ENCODE results near the gene ECI2.
A peak's percentile ranks its signal among the peaks of the same experiment; 100 is the strongest.
"Not testable (repeated sequence)": the region's sequence is repeated elsewhere in the genome, so short reads cannot be mapped to it uniquely, and the experiment has no call there.

The ECI2 gene

DNA sequence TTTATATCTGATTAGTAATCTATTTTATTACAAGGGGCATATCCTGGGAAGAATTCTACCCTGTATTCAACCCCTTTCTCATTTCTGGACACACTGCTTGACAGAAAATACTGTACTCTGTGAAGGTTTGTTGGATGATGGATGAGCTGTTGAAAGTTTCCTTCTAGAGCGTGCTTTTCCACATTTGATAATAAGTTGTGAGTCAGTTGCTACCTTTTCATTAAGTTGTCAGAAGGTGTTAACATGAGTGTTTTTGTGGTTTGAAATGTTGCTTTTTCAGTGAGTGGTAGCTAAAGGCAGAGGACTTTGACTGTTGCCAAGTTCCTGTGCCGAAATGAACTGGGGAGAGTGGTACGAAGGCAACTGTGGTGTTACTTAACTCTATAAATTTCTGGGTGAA, 3.9 kb upstream of the ECI2 start:
- DNase-seq (ENCODE audit: low spot score): no peak

DNA sequence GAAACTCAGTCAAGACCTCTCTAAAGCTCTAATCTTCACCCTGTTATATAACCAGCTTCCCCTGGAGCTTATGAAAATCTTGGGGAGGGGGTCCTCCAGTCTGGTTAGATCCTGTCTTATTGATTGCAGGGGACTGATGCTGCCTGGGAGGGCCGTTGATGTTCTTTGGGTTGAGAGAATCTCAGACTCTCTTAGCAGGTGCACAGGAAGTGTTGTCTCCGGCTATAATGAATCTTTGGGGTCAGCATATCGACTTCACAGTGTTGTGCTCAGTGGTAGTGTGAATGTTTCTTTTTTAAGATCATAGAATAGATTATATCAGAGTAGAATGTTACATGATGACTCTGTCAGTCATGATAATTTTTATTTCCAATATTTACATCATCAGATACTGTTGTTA, 2.8 kb upstream of the ECI2 start:
- no peak for DNase-seq (ENCODE audit: low spot score)

DNA sequence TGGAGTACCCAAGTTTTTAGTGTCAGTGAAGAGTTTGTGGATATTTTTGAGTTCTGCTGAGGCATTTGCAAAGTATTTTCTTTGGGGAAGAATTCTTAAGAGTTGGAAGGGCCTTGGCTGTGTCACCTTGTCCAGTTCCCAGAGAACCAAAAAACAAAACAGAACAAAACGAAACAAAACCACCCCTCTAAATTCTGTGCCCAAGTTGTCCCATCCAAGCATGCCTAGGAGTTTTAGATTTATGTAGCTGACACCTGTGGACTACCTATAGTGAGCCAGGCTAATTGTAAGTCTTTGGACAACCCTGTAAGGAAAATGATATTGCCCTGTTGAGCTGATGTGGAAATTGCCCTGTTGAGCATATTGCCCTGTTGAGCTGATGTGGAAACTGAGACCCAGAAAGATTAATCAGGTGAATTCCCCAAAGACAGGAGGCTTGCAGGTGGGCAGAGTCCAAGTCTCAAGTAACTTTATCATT, 1.0 kb upstream of the ECI2 start:
- no peak for DNase-seq (ENCODE audit: low spot score)

DNA sequence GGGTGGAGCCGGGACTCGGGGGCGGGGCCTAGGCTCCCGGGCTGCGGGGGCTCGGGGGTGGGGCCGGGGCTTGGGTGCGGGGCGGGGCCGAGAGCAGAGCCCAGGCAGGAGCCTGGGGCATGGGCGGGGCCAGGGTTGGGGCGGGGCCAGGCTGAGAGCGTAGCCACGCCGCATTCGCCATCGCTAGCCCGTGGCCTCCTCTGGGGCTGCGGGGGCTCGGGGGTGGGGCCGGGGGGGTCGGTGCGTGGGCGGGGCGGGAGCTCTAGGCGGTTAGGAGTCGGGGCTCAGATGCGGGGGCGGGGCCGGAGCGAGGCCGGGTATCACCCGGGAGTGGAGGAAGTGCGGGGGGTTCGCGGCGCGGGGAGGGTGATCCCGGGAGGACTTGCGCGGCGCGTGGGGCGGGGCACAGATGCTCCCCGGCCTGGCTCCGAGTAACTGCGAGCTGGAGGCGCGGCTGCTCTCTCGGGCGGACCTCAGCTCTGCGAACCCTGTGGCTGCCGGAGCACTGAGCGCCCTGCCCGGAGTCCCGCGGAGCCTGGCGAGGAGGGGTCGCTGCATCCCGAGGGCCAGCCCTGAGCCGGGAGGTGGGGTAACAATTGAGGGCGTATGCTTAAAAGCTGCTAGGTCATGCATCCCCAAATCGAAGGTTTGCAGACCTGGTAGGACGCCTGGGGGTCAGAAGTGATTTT, 434 bp upstream of the ECI2 start:
- DNase-seq (ENCODE audit: low spot score): peak; percentile 82

DNA sequence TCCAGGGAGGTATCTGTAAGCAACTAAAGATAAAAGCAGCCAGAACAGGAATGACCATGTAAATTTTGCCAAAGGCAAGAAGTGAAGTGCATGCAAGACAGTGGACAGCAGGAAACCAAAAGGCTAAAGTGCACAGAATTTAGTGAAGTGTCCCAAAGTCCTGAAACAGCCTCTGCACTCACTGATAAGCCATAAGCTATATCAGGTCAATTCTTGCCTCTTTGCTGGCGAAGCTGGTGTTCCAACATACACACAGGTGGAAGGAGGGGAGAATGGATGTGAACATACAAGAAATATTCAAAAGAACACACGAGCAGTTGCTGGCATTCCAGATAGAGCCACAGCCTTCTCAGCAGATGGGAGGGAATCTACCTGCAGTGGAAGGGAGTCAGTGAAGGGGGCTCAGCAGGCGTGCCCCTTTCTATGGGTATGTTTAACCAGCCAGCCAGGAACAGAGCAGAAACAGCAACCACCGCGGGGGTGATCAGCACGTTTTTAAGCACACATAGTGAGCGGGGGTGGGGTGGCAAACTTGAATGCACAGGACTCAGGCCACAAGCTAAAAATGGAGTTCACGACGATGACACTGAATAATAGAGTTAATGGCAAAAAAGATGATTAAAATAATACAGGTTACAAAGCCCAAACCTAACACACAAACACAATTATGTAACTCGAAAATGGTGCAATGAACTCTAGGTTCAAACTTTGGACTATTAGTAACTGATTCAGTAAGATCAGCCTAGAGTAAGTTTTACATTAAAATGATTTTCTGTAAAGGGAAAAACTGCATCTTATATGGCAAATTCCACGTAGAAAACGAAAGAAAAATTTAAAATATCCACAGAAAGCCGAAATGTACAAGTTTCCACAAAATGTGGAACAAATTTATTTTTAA, 1.2 kb downstream of the ECI2 start:
- DNase-seq (ENCODE audit: low spot score): peak; percentile 15

DNA sequence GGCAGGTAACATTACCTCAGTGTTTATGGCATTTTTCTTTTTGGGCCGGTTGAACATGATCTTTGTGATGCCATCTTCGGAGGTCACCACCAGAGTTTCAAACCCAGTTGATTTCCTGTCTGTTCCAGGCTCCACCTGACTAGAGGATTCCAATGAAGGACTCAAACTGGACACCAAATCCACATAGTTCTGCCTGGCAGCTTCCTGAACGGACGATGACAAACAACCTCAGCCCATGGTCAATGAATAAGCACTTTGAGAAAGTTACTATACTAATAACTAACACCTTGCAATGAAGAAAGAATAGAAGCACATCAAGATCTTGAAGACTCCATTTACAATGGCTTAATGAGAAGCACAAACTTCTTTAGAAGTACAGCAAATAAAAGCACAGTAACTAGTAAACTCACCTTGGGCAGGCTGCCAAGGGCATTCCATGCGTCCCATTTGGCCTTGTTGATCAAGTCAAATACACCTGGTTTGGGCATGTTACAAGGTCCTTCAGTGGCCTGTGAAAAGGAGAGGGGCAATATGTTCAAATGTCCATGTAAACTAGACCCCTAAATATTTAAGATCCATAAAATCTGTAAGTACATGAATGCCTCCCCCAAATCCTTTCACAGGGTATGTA, 4.9 kb downstream of the ECI2 start:
- DNase-seq (ENCODE audit: low spot score): no peak

DNA sequence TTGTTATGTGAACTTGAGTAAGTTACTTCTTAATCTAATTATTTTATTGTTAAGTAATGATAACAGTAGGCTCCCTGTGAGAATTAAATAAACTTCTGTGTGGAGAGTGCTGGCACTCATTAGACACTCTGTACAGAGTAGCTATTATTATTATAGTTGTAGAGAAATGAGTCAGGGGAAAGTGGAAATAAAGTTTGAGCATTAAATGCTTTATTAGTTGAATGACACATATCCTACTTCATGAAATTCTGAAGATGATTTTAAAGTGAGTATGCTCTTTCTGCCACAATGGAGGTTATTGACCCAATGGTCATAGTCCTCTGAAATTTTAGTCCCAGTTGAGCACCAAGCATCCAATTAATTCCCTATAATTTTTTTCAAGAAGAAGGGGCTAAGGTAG, 5.9 kb downstream of the ECI2 start:
- DNase-seq (ENCODE audit: low spot score): peak; percentile 57

DNA sequence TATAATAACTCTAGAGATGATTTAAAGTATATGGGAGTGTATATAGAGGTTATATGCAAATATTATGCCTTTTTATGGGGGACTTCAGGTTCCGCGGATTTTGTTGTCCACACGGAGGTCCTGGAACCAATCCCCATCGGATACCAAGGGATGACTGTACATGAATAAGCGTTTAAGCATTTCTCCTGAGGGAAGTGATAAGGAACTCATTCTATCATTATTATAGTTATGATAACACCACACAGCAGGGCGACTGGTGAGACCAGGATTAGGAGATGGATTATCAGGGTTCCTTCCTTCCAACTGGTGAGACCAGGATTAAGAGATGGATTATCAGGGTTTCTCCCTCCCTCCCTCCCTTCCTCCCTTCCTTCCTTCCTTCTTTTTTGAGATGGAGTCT, 6.6 kb downstream of the ECI2 start:
- DNase-seq (ENCODE audit: low spot score): no peak

DNA sequence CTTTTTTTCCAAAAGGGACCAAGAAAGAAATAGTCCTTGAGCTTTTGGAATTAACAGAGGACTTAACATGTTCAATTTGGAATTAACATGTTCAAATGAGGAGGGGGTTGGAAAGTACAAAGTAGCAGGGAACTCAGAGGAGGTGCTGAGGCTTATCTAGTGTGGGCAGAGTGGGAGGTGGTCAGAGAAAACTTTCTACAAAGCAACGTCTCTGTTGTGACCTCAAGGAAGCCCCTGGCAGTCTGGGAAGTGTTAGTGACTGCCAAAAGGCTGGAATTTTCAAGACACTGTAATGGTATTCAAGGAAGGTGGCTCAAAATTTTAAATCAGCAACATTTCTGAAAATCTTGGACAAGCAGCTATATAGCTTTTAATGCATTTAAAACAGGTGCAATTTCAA, 7.3 kb downstream of the ECI2 start:
- DNase-seq (ENCODE audit: low spot score): no peak

DNA sequence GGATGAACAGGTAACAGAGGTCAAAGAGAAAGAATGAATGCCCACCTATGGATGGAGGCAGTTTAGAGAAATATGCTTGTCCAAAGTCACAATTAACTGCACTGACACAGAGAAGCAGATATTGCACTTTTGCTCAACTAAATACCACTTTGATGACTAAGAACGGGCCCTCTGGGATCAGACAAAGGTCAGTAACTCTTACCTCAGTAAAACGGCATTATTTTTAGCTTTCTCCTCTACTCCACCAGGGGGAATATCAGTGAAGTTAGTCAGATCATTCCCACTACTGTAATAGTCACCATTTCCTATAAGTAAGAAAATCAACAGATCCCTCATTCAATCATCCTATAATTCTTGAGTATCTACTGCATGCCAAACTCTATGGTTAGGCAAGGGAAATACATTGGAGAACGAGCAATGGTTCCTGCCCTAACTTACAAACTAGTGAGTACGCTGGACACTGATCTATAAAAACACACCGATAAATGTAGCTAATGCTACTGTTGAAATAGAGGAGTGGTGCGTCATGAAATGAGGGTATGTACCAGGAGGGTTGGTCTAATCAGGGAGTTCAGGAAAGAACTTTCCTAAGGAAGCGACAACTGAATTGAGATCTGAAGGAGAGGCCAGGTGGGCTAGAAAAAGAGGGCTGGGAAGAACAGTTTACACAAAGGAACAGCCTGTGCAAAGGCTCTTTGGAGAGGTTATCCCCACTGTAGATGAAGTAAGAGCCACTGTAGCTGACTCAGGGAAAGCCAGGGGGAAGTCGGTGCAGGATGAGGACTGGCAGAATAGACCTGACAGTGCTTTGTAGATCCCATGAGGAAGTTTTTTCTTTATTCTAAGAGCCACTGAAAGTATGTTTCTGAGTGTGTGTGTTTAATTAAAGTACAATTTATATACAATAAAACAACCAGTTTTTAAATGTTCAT, 9.2 kb downstream of the ECI2 start:
- peak; percentile 88 for DNase-seq (ENCODE audit: low spot score)

DNA sequence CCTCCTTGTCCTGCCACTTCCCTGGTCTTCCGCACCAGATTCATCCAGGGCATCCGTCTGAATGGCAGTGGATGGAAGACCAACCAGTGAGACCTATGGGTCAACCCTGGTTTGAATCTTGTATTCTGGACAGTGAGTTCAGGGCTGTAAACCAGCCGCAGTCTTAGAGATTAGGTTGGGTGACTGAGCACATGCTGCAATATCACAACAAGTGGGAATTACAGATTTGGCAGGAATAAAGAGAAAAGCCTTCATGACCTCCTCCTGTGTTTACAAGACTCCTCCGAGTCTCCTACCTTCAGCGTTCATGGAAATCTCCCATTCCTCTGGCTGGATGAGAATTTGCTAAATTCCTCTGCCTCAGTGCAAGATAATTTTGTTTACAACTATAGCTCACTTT, 9.9 kb downstream of the ECI2 start:
- DNase-seq (ENCODE audit: low spot score): no peak

DNA sequence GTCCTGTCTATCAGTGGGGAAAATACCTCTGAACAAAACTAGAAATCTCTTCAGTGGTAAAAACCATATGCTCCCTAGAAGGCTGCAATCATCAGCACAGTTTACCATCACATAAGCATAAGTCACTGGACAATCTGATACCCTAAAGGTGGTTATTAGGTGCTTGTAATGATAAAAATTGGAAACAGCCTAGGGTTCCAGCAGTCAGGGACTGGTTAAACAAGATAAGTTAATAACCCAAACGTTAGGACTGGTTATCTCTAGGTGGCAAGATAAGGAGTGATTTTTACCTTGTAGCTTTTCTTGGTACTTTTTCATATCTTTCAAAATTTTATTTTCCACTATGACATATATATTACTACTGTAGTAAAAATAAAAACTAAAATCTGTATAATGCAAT, 11.0 kb downstream of the ECI2 start:
- DNase-seq (ENCODE audit: low spot score): no peak

DNA sequence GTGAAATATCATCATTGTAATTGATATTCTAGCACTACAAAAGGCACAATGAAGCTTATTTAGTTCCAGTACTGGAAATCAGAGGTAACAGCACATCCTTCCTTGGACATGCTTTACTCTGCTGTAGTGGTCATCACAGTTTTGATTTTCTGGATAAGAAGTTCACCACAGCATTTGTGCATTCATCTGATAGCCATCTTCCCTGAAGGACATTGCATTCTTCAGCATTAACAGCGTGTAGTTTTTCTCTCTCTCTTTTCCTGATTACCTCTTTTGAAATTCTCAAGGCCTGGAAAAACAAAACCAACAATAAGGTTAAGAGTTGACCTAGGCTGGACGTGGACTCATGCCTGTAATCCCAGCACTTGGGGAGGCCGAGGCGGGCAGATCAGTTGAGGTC, 19.6 kb downstream of the ECI2 start:
- DNase-seq (ENCODE audit: low spot score): no peak

DNA sequence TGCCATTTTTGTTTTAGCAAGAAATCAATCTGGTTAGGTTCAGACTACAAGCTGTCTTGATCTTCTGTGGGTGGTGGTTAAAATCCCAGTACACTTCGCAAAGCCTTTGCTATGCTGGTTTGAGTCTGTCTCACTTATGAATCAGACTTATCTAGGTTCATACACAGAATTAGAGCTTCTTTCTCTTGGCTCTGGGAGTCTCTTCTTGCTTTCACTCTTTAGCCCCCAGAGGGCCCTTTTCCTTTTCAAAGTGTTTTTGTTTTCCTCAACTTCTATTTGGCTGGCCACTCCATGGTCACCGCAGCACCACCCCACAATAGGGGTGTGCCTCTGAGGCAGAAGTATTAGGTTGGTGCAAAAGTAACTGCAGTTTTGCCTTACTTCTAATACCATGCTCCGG, 21.3 kb downstream of the ECI2 start:
- DNase-seq (ENCODE audit: low spot score): no peak

DNA sequence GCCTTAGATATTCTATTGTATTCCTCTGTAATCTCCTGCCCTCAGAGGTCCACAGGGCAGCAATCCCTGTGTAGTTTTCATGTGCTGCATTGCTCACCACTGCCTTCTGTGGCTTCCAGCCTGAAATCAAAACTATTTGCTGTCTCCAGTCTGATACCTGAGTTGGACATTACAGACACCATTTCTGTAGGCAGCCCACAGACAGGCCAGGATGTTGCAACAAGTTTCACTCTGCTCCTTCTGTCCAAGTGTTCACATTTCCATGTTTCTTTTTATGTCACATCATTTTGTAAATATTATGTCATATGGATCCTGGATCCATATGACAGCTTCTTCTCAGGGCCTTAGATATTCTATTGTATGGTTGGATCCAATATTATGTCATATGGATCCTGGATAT, 21.7 kb downstream of the ECI2 start:
- DNase-seq (ENCODE audit: low spot score): no peak

DNA sequence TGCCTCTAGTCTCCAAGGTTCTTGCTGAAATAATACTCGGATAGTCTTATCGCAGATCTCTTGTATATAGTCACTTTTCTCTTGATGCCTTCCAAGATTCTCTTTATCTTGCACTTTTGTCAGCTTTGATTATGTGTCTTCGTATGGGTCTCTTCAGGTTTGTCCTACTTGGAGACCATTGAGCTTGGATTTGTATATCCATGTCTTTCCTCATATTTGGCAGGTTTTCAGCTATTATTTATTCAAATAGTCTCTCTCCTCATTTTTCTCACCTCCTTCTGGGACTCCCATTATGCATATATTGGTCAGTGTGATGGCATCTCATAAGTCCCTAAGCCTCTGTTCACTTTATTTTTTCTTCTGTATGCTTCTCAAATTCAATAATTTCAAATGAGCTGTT, 23.0 kb downstream of the ECI2 start:
- DNase-seq (ENCODE audit: low spot score): no peak

DNA sequence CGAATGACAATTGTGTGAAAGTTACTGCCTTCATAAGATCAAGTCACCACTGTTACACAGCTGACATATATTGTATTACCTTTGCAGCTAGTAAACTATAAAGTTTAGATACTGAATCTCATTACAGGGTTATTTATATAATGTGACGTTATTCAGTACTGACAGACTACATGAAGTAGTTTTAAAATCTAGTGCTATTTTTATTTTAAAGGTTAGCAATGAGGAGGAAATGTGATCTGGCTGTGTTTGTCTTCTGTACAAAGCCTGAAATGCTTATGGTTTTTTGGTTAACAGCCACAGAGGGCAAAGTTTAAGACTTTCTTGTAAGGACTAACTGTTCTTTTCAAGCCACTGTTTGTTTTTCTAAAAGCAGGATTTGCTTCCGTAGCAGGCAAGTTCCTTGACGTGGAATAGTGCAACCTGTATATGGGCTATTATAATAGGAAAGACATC, 26.0 kb downstream of the ECI2 start:
- not testable (repeated sequence) for DNase-seq (ENCODE audit: low spot score)

DNA sequence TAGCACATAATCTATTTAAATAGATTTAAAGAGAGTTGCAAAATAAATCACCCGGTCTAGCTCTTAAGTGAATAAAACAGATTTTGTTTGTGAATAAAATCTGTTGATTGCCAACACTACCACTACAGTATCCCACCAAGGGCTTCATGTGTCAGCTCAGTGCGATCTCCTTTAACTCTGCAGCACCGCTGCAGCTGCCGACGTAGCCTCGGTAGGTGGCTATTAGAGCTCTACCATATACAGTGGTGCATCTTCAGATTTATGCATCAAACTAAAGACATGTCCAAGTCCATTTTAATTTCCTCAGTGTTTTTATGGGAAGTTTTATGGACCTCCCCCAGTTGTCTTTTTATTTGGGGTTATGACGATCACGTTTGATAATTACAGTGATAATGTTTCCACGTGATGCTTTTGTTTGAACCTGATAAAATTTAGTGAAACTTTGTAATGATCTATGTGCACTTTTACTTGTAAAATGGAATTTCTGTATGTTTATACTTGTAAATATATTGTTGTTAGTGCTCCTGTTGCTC, 26.7 kb downstream of the ECI2 start:
- DNase-seq (ENCODE audit: low spot score): no peak

DNA sequence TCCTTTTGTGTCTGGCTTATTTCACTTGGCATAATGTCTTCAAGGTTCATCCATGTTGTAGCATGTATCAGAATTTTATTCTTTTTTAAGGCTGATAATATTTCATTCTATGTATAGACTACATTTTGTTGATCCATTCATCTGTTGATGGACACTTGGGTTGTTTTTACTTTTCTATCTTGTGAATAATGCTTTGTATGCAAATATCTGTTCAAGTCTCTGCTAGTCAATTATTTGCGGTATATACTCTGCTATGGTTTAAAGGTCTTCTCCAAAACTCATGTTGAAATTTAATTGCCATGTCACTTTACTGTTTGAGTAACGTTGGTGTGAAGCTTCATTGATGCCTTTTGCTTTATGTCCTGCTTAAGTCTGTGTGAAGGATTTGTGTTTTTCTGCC, 27.5 kb downstream of the ECI2 start:
- no peak for DNase-seq (ENCODE audit: low spot score)

DNA sequence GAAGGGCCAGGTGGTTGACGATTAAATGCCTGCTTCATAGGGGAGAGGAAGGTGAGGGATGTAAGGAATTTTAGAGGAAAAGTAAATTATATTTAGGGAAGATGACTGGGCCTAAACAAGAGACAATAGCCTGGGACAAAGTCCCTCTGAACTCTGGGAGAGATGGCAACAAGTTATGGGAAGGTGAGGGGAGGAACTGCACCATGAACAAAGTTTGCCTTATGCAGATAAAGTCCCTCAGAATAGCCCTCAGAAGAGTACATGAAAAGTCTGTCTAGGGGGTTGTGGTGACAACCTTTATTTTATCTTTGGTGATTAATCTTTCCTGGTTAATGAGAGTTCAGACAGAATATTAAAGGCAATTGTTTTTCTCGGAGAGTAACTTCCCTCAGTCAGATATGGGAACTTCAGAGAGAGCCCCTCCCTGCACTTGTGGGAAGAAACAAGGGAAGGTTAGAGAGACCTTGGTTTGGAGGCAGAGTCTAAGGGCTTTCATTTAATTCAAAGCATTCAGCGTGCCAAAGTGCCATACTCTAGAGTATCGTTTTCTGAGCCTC, 29.3 kb downstream of the ECI2 start:
- DNase-seq (ENCODE audit: low spot score): no peak

DNA sequence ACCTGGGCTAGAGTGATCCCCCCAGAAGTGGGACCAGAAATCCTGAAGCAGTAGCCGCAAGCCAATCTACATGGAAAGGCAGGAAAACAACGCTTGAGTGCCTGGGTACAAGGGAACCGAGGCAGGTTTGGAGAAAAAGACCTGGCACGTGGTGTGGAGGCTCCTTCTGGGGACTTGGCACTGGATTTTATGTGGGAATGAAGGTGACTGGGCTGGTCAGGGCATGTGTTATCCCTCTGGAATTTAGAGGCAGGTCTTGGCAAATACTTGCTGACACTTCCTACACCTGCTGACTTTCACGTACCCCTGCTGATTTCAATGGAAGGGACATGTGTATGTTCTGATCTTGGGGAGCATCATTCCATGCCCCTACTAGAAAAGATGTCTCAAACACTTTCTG, 31.4 kb downstream of the ECI2 start:
- no peak for DNase-seq (ENCODE audit: low spot score)

Data from kidney capillary endothelial cell (primary cell).